Astrocyte of the cerebellum (primary cell): ENCODE measurements around the gene OR8S1.

Experiments used
- DNase-seq: peaks from one replicate; pipeline ENCODE4 v3.0.0-alpha.2; 2011; ENCODE audit warnings: low read depth
- H3K4me3 ChIP-seq: 2 replicates; pipeline ENCODE4 v1.5.1; 2011; ENCODE audit warnings: mild to moderate bottlenecking, low read depth, low read length, moderate library complexity
- in situ Hi-C: cut with HindIII; loops from 2 replicates; pipeline ENCODE4 v1.10.0; 2017; ENCODE audit warnings: low sequenced_read_pairs
- TF ChIP-seq, protein P1 (sequence below): IDR thresholded peaks from 2 replicates; pipeline ENCODE4 v1.5.1; 2012; ENCODE audit warnings: low read length, low read depth, moderate library complexity, mild to moderate bottlenecking; ENCODE audit errors: missing control alignments

OR8S1 gene

GRCh38 chr12:48567731-48568130, 42.3 kb downstream of the OR8S1 start:
- in situ Hi-C loops = no loop called here
- no peak overlapping the region for H3K4me3 ChIP-seq
- TF ChIP-seq, protein P1, sequence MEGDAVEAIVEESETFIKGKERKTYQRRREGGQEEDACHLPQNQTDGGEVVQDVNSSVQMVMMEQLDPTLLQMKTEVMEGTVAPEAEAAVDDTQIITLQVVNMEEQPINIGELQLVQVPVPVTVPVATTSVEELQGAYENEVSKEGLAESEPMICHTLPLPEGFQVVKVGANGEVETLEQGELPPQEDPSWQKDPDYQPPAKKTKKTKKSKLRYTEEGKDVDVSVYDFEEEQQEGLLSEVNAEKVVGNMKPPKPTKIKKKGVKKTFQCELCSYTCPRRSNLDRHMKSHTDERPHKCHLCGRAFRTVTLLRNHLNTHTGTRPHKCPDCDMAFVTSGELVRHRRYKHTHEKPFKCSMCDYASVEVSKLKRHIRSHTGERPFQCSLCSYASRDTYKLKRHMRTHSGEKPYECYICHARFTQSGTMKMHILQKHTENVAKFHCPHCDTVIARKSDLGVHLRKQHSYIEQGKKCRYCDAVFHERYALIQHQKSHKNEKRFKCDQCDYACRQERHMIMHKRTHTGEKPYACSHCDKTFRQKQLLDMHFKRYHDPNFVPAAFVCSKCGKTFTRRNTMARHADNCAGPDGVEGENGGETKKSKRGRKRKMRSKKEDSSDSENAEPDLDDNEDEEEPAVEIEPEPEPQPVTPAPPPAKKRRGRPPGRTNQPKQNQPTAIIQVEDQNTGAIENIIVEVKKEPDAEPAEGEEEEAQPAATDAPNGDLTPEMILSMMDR = no peak
- no peak for DNase-seq

GRCh38 chr12:48569946-48570345, 44.5 kb downstream of the OR8S1 start, which contains the start of gene LALBA:
Gene LALBA, minus strand, starts transcription at chr12:48570046. Its CDS starts 26 bp downstream, at chr12:48570020.
- in situ Hi-C loops = no loop called here
- DNase-seq = no peak
- no peak within 1 kb of the TSS for H3K4me3 ChIP-seq
- TF ChIP-seq, protein P1 = no peak

GRCh38 chr12:48572326-48572725, 46.9 kb downstream of the OR8S1 start:
- in situ Hi-C loops = no loop called here
- TF ChIP-seq, protein P1 = no peak
- DNase-seq = no peak

More at GRCh38 chr12:48572326-48572725, 46.9 kb downstream of the OR8S1 start:
- H3K4me3 ChIP-seq = no peak overlapping the region
